ENCODE data around the gene UBE2E1.

GRCh38 chr3:23872330-23872729, 66.6 kb downstream of the UBE2E1 start:
- TF ChIP-seq POLR2AphosphoS5 (IDR thresholded peaks at IDR 0.05), result no peak
- no peak for TF ChIP-seq POLR2A (IDR thresholded peaks at IDR 0.05)
